GM19035 (cell line): Measurements from ENCODE around the gene NOSTRIN.
"Not testable (repeated sequence)": the region's sequence is repeated elsewhere in the genome, so short reads cannot be mapped to it uniquely, and the experiment has no call there.

Experiments used
- ATAC-seq: cut with Tn5 transposase; IDR thresholded peaks from one replicate; pipeline ENCODE4 v1.9.1; 2021; ENCODE audit not compliant: unreplicated experiment

The NOSTRIN gene

DNA sequence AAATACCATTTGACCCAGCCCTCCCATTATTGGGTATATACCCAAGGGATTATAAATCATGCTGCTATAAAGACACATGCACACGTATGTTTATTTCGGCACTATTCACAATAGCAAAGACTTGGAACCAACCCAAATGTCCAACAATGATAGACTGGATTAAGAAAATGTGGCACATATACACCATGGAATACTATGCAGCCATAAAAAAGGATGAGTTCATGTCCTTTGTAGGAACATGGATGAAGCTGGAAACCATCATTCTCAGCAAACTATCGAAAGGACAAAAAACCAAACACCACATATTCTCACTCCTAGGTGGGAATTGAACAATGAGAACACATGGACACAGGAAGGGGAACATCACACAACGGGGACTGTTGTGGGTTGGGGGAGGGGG, 68.4 kb downstream of the NOSTRIN start:
- ATAC-seq, result not testable (repeated sequence)

DNA sequence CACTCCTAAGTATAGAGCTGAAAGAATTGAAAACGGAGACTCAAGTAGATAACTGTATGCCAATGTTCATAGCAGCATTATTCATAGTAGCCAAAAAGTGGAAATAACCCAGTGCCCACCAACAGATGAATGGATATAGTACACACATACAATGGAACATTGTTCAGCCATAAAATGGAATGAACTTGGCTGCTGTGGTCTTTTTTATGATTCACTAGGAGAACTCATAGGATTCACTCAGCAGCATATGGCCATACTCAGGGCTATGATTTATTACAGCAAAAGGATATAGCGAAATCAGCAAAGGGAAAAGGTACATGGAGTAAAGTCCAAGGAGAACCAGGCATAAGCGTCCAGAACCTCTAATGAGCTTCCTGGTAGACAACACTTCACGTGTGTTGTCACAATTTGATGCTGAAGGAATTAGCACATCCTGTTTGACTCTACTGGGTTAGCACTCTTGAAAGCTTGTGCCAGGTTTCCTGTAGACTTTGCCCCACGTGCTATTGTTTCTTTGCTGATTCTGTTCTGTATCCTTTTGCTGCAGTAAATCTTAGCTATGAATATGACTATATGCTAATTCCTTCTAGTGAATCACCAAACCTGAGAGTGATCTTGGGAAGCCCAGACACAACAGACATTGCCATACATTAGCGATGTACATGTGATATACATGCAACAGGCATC, 72.1 kb downstream of the NOSTRIN start:
- ATAC-seq, result no peak

DNA sequence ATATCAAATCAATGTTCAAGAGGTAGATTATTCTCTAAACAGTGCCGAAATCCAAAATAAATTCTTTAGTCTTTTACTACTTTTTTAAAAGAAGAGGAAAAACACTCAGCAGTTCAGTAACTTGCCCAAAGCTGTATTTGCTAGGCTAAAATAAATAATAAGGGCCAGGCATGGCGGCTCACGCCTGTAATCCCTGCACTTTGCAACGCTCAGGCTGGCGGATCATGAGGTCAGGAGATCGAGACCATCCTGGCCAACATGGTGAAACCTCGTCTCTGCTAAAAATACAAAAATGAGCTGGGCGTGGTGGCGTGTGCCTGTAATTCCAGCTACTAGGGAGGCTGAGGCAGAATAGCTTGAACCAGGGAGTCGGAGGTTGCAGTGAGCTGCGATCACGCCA, 79.7 kb downstream of the NOSTRIN start:
- not testable (repeated sequence) for ATAC-seq

DNA sequence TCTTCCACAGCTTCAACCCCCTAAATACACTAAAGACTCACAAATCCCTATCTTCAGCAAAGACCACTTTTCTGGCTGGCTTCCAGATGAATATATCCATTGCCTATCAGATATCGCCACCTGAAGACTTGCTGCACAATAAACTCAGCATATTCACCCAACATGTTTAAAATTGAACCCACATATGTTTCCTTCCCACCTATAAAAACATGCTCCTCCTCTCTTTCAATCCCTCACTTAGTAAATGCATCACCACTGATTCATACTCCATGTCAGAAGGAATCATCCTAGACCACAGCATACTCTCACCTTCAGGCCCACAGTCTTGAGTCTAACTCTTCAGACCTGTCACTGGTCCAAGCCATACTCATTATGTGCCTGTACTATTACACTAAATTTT, 82.5 kb downstream of the NOSTRIN start:
- ATAC-seq, result no peak

DNA sequence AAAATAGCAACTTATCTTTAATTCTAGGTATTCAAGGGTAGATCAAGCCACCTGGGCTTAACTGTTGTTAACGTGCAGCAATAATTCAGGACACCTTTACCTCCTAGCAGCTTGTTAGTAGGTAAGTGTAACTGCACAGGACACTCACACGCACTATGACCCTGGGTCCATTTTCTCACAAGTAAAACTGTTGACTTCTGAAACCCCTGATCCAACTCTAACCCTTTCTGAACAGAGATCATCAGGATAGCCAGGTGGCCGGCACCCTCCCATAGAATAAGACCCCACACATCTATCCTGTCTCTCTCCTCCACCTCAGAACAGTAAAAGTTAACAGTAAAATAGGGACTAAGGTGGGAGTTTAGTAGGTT, 87.2 kb downstream of the NOSTRIN start:
- no peak for ATAC-seq

DNA sequence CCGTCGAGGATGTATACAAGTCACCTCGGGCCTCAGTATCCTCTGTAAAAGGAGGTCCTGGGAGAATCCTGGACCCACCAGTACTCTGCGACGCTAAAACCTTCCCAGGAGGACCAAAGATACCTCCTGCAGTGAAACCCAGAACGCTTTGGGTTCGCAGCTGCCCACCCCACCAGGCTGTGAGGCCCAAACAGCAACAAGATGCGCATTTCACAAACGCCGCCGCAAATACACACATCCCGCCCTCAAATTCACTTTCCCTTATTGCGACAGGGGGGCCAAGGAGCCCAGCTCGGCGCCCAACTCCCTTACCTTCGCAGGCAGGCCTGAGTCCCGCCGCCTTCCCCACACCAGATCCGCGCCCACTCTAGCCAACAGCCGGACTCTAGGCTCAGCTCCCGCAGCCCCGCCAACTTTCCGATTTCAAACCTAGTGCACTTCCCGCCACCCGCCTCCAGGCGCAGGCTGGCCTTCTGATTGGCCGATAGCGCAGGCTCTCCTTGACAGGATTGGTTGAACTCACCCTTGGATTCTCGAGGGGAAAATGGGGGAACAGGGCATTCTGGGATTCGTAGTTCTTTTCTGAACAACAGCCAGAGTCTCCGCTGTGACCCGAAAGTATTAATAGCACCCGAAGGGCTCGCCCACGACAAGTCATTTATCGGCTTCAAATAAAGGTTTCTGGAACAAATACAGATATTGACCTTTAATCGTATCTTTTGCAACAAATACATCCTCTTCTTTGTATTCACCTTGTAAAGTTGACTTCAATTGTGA, 87.8 kb downstream of the NOSTRIN start, which contains the start of gene SPC25:
Gene SPC25 (minus strand): TSS at position 425 of the 777 bp plus-strand sequence. CDS start 911 bp downstream, outside the sequence.
- peak; percentile 100 for ATAC-seq

DNA sequence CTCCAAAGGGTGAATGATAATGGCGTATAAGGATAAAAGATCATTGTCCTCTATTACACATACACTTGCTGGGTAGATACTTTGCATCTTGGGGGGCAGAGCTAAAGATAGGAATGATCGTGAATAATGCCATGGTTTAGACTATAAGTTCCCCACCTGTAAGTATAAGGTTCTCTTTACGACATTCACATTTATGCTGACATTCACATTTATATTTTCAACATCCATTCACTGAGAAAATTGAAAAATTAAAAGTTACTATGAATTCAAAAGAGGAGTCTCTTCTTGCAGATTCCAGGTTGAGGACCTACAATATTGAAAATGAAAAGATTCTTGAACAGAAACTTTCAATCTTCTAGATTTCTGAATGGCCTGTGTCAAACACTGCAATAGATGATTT, 89.9 kb downstream of the NOSTRIN start:
- no peak for ATAC-seq

DNA sequence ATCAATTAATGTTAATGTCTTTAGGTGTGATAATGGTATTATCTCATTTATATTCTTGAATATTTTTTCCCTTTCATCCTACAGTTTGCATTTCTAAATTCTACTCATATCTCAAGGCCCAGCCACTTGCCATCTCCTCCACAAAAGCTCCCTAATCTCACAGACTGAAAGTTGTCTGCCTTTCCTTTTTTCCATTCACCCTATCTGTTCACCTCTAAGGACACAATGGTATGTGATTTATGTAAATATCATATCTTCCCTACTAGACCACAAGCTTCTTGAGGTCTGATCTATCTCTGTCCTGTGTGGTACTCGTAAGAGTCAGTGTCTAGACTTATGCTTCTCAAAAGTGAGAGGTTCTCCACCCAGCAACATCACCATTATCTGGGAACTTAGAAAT, 91.7 kb downstream of the NOSTRIN start:
- no peak for ATAC-seq

DNA sequence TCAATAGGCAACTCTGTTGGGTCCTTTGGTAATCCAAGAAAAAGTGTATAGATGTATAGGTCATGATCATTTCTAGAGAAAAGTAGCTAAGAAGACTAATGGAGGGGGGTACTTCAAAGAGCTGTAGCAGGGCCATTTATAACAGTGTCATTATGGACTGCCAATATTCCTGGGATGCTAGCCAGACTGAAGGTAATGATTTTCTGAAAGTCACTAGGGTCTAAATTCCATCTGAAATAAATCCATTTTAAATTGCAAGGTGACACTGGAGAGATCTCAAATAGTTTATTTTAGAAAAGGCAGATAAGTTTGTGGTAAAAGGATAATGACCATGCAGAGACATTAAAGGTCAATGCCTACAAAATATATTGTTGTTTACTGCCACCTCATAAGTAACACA, 92.3 kb downstream of the NOSTRIN start:
- ATAC-seq, result no peak

DNA sequence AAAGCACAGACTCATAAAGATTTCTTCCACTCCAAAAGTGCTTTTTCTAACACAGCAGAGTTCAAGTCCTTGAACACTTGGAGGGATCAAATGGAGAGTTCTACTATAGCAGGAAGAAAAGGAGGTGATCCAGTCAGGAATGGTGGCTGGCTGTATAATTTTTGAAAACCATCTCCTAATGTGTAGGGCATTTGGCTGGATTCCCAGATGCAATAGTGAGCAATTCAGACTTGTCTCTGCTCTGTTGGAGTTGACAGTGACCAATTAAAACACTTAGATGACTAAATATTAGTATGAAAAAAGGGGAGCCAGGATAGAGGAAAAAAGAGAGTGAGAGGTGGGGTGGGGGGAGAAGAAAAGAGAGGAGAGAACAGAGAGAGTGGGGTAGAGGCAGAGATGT, 93.3 kb downstream of the NOSTRIN start:
- no peak for ATAC-seq

DNA sequence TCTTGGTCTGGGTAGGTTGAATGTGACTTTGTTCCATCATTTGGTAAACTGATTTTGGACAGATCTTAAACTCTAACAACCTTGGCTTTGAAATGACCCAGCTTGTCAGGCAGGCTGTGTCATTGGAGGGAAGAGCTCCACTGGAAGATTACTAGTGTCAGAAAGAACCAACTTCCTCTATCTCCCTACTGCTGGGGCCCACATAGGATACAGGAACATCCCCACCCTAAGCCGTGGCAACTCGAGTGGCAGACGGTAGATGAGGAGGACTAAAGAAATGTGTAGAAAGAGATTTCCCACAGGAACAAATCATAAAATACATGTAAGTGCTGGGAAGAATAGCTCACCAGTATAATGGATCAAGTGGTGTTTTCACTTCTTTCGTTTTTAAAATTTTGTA, 94.3 kb downstream of the NOSTRIN start:
- no peak for ATAC-seq

DNA sequence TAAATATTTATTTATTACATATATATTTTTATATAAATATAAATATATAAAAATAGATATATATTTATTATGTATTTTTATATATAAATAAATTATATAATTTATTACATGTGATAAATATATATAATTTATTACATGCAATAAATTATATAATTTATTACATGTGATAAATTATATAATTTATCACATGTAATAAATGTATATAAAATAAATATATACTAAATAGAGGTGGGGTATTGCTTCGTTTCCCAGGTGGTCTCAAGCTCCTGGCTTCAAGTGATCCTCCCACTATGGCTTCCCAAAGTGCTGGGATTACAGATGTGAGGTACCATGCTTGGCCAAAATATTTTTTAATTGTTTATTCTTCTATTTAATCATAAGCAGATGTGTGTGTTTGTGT, 95.0 kb downstream of the NOSTRIN start:
- no peak for ATAC-seq

DNA sequence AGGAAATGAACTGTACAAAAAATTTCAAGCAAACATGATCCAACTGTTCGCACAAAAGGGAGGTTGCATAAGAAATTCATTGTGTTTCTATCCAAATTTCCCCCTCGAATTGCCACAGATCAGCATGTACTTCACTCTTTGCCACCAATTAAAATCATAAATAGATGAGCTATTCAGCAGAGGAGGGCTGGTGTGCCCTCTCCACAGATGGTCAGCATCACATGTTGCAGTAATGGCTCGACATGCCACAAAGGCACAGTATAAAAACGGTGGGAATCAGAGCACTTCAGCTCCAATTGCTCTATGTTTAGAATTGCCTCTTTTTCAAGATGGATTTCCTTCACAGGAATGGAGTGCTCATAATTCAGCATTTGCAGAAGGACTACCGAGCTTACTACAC, 98.6 kb downstream of the NOSTRIN start, which contains the start of gene G6PC2:
Gene G6PC2 (plus strand): TSS at position 289 of the 400 bp plus-strand sequence. CDS start 41 bp downstream, at position 330.
- no peak for ATAC-seq

DNA sequence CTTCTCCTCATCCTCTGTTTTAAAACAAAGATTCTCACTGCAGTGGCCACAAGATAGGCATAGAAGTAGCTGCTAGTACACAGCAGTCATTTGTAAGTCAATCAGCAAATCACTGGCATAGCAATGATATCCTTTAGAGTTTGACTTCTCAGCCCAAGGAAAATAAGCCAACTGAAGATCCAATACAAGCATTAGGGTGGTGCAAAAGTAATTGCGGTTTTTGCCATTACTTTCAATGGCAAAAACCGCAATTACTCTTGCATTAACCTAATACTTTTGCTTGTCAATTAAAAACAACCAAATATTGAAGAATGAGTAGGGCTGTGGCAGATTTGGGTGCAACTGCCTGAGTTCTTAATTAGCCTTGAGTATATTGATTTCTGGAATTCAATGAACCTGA, 101.5 kb downstream of the NOSTRIN start:
- ATAC-seq, result no peak

DNA sequence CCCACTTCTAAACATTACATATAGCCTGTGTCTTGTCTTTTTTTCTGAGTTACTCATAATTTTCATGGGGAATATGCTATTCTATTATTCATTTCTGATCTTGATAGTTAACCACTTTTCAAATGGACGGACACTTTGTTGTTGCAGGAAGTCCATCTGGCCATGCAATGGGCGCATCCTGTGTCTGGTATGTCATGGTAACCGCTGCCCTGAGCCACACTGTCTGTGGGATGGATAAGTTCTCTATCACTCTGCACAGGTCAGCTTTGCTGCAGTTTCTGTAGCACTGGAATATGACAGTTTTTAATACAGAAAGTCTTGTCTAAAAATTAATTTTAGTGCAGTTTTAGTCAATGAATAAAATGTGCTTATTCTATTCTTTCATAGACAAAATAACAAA, 101.9 kb downstream of the NOSTRIN start:
- ATAC-seq, result no peak

DNA sequence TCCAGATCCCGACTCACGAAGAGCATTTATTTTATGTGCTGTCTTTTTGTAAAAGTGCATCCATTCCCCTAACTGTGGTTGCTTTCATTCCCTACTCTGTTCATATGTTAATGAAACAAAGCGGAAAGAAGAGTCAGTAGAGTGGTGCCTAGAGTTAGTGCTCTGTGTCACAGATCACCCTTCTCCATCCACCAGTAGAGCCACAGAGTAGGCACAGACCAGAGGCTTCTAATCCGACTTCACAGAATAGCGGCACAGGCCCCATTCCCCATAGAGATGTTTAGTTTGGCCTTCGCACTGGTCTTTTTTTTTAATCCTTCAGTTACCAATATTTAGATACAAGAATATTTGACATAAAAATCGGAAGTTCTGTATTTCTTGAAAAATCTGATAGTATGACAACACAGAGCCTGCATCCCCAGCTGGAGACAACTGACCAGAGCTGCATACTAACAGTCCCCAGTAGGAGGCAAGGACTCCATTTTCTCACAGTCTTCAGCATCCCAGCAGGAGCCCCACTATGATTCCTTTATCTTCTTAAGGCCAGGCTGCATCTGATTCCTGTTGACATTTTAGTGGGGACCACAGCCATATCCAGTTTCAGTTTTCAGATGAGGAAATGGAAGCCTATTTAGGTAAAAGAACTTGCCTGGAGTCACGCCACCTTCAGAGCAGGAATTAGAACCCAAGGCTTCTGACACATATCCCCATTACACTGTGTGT, 105.7 kb downstream of the NOSTRIN start:
- no peak for ATAC-seq

DNA sequence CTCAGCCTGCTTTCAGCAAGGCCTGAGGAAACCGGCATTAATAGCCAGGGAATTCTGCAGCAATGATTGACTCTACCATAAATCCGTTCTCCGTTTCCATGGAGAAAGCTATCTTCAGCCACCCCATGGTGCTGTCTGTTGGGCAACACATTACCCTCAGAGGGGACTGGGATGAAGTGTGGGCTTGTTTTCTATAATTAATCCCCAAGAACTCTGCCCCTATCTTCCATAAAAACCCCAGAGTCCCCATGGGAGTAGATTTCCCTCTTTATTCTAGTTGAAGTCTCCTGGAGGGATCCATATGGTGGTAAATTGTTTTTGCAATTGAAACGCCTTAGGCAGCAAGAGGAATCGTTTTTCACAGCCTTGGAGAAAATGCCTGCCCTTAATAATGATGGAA, 107.9 kb downstream of the NOSTRIN start:
- ATAC-seq, result no peak

DNA sequence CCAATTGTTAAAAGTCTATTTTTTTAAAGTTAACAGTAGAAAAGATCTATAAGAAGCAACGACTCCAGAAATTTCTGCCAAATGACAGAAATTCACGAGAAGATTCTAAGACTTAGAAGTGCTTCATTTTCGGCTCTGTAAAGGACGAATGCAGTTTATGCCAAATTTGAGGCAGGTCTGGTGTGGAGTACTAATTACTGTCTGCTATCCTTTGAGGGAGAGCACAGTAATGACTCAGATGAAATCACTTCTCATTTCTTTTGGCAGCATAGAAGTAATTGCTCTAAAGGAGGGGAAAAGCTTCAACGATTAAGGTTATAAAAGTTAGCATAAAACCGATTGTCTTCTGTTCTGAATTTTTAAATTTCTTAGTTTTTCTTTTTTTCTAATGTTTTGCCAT, 110.0 kb downstream of the NOSTRIN start:
- ATAC-seq, result no peak

DNA sequence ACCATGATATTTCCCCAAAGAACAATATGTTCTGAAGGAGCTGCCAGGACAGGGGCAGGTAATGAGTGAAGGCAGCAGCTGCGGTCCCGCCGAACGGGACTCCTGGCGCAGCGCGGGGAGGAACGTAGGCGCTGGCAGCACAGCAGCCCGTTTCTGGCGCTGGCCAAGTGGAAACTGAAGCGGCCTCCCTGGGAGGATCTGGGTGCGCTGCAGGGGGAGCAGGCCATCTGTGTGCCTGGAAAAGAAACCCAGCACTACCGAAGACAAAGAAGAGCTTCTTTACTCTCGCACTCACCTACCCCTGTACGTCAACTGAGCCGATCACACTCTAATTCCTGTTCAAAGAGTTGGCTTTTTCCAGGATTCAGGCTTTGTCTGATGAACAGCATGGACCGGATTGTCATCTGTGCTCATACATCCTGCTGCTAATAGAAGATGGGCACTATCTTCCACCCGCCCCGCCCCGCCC, 110.5 kb downstream of the NOSTRIN start:
- no peak for ATAC-seq

DNA sequence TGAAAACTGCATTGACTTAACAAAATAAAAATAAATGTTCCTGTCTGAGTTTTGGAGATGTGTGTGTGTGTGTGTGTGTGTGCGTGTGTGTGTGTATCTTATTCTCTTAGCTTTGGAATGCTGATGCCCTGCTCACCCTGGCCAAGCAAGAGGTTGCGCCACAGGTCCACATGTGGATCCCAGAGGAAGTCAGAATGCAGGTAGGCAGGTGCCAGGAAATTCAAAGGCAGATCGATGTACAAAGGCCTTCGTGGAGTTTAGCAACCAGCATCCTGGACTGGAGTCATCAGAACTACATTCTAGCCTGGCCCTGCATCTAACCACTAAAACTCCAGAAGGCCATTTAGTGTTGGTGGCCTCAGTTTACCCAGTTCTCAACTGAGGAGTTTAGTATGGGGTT, 111.1 kb downstream of the NOSTRIN start:
- no peak for ATAC-seq
